Upper lobe of right lung (tissue), 1 donor: ENCODE data around the gene DOK3. TPM values are rescaled to one million over a fixed set of nuclear protein-coding genes. Genes with fewer than 3 reads are reported as not detected.

Source experiments
- ATAC-seq: fragments of 200-7000 bp; cut with Tn5 transposase; one replicate; pipeline ENCODE4 v1.9.1; 2020; ENCODE audit warnings: mild to moderate bottlenecking, moderate library complexity
- DNase-seq: peaks from one replicate; pipeline ENCODE4 v3.0.0-alpha.2; 2020
- H3K27ac ChIP-seq: fragments of 200-600 bp; one replicate; pipeline ENCODE4 v1.8.0; 2022
- H3K27me3 ChIP-seq: fragments of 200-600 bp; one replicate; pipeline ENCODE4 v1.8.0; 2022; ENCODE audit warnings: mild to moderate bottlenecking
- H3K36me3 ChIP-seq: fragments of 200-600 bp; one replicate; pipeline ENCODE4 v1.8.0; 2022
- H3K4me1 ChIP-seq: fragments of 200-600 bp; one replicate; pipeline ENCODE4 v1.8.0; 2022
- H3K4me3 ChIP-seq: fragments of 200-600 bp; one replicate; pipeline ENCODE4 v1.8.0; 2022; ENCODE audit warnings: mild to moderate bottlenecking
- H3K9me3 ChIP-seq: fragments of 200-600 bp; one replicate; pipeline ENCODE4 v1.8.0; 2022
- CTCF ChIP-seq: fragments of 200-600 bp; IDR thresholded peaks from one replicate; pipeline ENCODE4 v1.8.0; 2022; ENCODE audit warnings: antibody characterized with exemption
- intact Hi-C: fragments of 100-400 bp; cut with DNase I; formaldehyde crosslinking; loops from one replicate; pipeline ENCODE4 v1.11.0; 2022
- total RNA-seq: library from RNA; stranded (reverse); fragmentation: NEBNext Ultra II Directional; extraction: Animal tissue kit (Norgen Biotek cat#: 25700); gene quantifications from one replicate; pipeline ENCODE4 v1.2.1, GENCODE V29; 2021
- donor health status: DM: no; HTN: yes; CAD: no; lungs with severe emphysema.

DOK3 gene
- total RNA-seq, 1 donor from 2014 or later = 45.6 TPM

GRCh38 chr5:177490992-177491391 lies 18.6 kb downstream of the DOK3 start:
- ATAC-seq (no peak), DNase-seq (no peak)
- Histone ChIP-seq H3K27ac (no peak overlapping the region), H3K4me1 (peaks cover 30% of the 10 kb centered on the region), H3K4me3 (no peak overlapping the region), H3K36me3 (peaks cover 40% of the 10 kb centered on the region), H3K27me3 (no peaks in the 10 kb centered on the region), H3K9me3 (no peaks in the 10 kb centered on the region)
- intact Hi-C loops = no loop called here
- no peak for TF ChIP-seq CTCF

GRCh38 chr5:177490311-177490991 lies 19.2 kb downstream of the DOK3 start:
- no peak for ATAC-seq
- no peak overlapping the region for H3K4me3 ChIP-seq
- intact Hi-C loops = no loop called here
- H3K27ac ChIP-seq = no peak overlapping the region
- no peak for DNase-seq
- no peaks in the 10 kb centered on the region for H3K9me3 ChIP-seq
- no peaks in the 10 kb centered on the region for H3K27me3 ChIP-seq
- TF ChIP-seq CTCF = no peak
- peaks cover 45% of the 10 kb centered on the region for H3K36me3 ChIP-seq
- peaks cover 25% of the 10 kb centered on the region for H3K4me1 ChIP-seq

- intact Hi-C loops = no loop called here
- Histone ChIP-seq H3K36me3 (peaks cover 51% of the 10 kb centered on the region), H3K9me3 (no peaks in the 10 kb centered on the region), H3K27me3 (no peaks in the 10 kb centered on the region), H3K4me3 (no peak overlapping the region), H3K27ac (no peak overlapping the region), H3K4me1 (peaks cover 12% of the 10 kb centered on the region)
- ATAC-seq (no peak), DNase-seq (no peak)
- no peak for TF ChIP-seq CTCF
Observed at GRCh38 chr5:177489119-177489716, 20.4 kb downstream of the DOK3 start.

GRCh38 chr5:177487975-177488374 lies 21.7 kb downstream of the DOK3 start:
- Histone ChIP-seq H3K4me3 (no peak overlapping the region), H3K27ac (no peak overlapping the region), H3K4me1 (no peaks in the 10 kb centered on the region), H3K9me3 (no peaks in the 10 kb centered on the region), H3K36me3 (peaks cover 60% of the 10 kb centered on the region), H3K27me3 (no peaks in the 10 kb centered on the region)
- DNase-seq = no peak
- TF ChIP-seq CTCF = no peak
- no peak for ATAC-seq
- intact Hi-C loops = no loop called here

- no peaks in the 10 kb centered on the region for H3K27me3 ChIP-seq
- H3K27ac ChIP-seq = no peak overlapping the region
- H3K9me3 ChIP-seq = no peaks in the 10 kb centered on the region
- ATAC-seq (no peak), DNase-seq (no peak)
- no peak for TF ChIP-seq CTCF
- no peak overlapping the region for H3K4me3 ChIP-seq
- H3K36me3 ChIP-seq = peaks cover 60% of the 10 kb centered on the region
- intact Hi-C loops = no loop called here
- no peaks in the 10 kb centered on the region for H3K4me1 ChIP-seq
Observed at GRCh38 chr5:177487144-177487543, 22.5 kb downstream of the DOK3 start.
